Umbilical cord (tissue), 2 donors: ENCODE measurements around the gene BAIAP2. TPM values are rescaled to one million over a fixed set of nuclear protein-coding genes. Genes with fewer than 3 reads are reported as not detected.

Experiments used
- DNase-seq: peaks from one replicate; pipeline ENCODE4 v3.0.0-alpha.2; 2015; ENCODE audit warnings: low spot score
- total RNA-seq: library from RNA; depleted of rRNA; stranded (reverse); fragments of >200 nt; gene quantifications from one replicate; pipeline ENCODE4 v1.2.3, GENCODE V29; 2014; ENCODE audit warnings: low replicate concordance; ENCODE audit not compliant: insufficient read depth

The BAIAP2 gene
- total RNA-seq, 1 donor from 2014 or later: 8.4 TPM

DNA sequence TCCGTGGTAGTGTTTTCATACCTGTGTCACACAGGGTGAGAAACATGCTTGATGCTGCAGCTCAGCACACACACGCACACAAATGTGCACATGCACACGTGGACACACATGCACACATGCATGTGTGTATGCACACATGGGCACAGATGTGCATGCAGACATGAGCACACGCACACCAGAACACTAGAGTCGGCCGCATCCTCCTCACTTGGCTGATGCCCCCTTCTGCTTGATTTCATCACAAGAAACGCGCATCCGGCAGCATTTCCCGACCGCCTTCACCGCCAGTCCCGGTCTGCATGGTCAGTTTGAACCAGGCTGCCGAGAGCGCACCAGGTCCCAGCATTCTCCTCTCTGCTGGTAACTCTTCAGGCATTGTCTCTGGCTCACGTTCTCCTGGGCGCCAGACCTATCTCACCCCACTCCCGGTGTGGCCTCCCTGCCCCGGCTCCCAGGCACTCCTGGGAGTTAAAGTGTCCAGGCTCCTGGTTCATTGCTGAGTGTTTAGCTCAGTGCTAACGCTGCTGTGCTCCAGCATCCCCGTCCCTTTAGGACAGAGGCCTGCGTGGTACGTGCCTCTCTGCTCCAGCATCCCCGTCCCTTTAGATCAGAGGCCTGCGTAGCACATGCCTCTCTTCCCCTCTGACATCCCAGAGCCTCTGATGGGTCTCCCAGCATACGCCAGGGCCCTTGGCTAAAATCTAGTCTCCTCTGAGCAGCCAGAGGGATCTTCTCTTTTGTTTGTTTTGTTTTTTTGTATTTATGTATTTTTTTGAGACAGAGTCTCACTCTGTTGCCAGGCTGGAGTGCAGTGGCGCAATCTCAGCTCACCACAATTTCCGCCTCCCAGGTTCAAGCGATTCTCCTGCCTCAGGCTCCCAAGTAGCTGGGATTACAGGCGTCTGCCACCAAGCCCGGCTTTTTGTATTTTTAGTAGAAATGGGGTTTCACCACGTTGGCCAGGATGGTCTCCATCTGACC lies 16.0 kb downstream of the BAIAP2 start:
- DNase-seq: no peak

DNA sequence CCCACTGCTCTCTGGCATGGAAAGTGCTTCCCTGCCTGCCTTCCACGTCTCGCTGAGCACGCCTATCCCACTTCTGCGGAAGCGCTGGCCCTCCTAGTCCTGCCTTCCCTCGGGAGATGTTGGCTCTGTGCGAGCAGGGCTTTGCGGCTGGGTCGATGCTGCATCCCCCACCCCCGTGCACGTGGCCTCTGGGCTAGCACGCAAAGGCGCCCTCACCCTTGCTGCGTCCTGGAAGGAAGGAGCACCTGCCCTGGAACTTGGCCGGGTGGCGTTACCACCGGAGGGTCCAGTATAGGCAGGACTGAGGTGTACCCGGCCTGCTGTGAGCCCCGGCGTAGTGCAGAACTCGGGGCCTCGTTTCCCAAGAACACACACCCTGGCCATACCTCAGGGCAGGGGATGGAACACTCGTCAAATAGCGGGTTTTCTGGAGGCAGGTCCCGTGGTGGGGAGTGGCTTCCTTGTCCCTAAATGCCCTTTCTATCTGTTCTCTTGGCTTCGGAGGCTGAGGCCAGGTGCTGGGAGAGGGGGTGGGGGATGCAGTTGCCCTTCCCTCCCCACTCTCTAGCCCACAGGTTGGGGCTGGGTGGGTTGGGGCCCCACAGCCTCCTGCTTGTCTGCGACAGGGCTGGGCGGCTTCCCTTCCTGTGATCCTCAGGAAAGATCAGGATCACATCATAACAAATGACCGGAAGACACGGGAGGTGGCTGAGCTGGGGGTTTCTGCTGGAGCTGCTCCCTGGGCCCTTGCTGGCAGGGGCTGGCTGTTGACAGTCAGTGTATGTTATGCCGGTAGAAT lies 17.4 kb downstream of the BAIAP2 start:
- DNase-seq: no peak

DNA sequence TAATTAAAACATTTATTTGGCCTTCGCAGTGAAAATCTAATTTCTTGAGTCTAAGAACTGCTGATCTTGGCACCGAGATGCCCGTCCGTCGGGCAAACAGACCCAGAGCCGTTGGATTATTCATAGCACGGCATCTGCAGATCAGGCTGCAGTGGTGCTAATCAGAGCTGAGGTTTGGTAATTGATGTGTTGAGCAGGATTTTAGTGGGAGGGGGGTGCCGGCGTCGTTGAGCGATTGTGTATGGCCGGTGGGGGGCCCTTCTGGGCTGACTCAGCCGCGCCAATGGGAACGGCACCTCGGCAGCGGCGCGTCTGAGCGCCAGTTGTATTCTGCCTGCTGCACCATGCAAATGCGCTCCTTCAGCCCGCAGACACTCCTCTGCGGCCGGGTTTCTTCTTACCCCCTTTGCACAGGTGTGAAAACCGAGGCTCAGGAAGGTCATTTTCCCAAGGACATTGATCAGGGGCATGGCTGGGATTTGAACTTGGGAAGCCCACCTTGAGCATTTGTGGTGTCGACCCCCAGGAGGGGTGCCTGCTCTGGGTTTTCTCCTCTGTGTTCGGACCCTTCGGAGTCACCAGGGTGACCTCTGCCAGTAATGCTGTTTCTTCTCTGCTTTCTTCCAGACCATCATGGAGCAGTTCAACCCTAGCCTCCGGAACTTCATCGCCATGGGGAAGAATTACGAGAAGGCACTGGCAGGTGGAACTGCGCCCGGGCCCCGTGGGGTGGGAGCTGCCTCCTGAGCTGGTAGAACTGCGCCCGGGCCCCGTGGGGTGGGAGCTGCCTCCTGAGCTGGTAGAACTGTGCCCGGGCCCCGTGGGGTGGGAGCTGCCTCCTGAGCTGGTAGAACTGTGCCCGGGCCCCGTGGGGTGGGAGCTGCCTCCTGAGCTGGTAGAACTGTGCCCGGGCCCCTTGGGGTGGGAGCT lies 18.4 kb downstream of the BAIAP2 start:
- no peak for DNase-seq

DNA sequence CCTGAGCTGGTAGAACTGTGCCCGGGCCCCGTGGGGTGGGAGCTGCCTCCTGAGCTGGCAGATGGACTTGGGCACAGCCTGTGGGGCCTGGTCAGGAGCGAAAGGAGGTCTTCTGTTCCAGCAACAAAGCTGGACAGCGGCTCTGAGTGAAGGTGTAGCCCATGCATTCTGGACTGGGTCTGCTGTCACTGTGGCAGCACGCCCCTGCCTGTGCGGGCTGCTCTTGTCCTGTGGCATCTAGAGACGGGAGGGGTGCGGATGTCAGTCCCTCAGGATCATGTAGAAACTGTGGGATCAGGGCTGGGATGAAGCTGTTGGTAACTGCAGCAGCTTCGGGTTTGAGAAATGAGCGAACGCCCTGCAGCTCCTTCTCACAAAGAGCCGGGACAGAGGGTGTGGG lies 19.4 kb downstream of the BAIAP2 start:
- no peak for DNase-seq

DNA sequence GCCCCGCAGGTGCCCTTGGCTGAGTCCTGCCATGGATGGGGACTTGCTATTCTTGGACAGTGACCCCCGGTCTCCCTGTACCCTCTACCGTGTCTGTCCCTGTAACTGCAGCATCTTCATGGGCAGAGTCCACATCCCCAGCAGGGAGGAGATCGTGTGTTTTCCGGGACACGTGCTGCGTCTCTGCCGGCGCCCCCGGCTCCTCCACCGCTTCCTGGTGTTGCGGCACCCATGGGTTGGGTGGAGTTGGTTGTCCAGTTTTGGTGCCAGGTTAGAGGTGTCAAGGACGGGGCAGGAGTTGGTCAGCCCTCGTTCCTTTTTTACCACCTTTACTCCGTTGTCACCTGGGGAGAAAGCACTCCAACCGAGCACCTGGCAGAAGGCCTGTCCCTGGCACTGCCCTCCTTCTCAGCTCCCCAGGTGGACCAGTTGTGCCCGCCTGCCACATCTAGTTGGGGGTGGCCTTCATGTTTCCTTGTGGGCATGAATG lies 20.0 kb downstream of the BAIAP2 start:
- DNase-seq: no peak

DNA sequence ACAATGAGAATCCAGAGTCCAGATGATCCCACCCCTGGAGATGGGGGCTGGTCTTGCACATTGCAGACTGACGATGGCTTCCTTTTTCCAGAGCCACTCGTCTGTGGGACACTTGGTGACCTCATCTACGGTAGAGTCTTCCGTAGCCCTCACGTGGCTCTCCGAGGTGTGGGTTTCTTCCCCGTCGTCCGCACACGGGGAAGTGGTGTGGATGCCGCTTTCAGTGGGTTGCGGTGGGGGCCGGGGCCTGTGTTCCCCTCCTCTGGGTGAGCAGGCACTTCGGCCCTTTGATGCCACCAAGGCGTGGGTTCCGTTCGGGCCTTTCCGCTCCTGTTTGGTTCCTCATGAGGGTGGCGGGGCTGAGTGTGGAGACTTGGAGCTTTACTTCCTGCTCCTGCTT lies 21.4 kb downstream of the BAIAP2 start:
- DNase-seq: no peak

DNA sequence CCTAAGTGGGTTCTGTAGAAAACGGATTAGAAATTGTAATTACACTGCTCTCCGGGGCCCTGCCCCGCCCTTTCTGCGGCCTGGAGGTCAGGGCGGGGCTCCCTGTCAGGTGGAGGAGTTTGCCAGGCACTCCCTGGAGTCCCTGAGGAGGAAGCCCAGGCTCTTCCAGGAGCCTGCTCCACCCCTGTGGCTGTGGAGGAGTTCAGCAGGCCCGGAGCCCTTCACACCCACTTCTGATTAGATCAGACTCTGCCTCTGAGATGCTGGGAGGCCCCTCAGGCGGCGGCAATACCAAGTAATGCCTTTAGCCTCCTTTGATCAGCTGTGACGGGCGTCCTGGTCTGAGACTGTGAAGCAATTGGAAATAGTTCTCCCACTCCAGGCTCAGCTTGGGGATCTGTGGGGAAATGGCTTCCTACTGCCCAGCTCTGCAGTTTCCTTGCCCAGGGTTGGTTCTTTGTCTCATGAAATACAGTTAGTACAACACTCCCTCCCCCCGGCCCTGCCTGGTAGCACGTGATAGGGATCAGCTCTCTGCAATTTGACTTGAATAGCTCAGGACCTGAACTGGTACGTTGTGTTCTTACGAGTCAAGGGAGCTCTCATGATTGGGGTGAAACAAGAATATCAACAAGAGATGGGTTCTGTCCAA lies 22.3 kb downstream of the BAIAP2 start:
- DNase-seq: peak; percentile 84

DNA sequence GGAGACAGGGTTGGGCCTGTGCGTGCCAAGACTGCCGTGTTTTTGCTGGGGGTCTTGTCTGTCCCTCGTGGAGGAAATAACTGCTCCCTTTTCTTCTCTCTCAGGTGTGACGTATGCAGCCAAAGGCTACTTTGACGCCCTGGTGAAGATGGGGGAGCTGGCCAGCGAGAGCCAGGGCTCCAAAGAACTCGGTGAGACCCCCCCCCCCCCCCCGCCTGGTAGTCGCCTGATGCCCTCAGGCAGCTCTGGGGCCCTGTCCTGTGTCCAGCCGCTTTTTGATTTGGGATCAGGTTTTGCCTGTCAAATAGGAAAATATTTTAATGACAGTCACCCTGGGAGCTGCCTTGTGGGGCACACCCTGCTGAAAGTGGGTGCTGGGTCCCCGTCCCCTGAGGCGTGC lies 22.8 kb downstream of the BAIAP2 start:
- DNase-seq: no peak

DNA sequence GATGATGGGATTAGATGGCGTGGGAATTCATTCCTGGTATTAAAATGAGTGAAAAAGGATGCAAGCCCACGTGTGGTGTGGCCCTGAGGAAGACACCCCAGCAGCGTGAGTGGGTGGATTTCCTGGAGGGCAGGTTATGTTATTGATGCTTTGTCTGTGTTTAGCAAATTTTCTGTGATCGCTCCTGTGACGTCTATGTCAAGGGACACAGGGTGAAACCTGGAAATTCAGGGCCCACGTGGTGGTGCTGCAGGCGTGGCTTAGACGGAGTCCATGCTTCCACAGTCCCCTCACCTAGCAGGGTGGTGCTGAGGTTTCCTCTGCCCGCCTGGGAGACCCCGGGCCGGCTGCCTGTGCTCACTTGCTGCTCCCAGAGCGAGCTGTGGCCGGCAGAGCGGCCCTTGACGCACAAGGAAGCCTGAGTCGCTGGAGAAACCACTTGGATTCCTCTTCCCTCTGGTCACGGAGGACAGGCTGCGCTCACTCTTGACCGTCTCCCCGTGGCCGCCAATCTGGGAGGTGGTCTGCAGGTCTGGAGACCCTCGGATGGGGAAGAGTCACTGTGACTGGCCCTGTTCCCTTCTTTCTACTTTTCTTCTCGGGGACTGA lies 23.4 kb downstream of the BAIAP2 start:
- DNase-seq: no peak

DNA sequence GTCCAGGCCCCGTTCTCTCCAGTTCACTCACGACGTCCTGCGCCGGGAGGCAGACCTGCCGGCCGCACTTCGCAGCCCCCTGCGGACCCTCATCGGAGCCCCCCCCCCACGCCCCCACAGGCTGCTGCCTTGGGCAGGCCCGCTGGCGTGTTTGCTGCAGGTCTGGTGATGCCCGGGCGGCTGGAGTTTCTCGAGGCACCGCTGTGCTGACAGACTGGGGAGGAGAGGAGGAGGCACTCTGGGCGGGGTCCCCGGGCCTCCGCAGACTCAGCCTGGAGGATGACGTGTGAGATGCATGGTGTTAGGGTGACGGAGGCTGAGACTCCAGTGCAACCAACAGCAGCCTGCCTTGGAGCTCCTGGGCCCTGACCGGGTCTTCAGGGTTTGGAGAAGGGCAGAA lies 24.1 kb downstream of the BAIAP2 start:
- peak; percentile 75 for DNase-seq

DNA sequence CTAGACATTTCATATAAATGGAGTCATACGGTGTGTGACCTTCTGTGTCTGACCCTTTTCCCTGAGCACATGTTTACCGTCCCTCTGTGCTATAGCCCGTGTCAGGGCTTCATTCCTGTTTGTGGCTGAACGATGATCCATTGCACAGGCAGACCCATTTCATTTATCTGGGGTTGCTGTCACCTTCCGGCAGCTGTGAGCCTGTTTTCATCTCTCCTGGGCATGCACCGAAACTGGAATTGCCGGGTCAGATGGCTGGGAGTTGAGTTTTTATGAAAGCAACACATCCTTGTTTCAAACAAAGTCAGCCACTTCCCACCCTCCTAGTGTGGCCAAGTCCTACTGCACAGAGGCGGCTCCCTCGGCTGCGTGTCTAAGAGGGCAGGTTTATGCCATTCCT lies 25.5 kb downstream of the BAIAP2 start:
- DNase-seq: peak; percentile 44

DNA sequence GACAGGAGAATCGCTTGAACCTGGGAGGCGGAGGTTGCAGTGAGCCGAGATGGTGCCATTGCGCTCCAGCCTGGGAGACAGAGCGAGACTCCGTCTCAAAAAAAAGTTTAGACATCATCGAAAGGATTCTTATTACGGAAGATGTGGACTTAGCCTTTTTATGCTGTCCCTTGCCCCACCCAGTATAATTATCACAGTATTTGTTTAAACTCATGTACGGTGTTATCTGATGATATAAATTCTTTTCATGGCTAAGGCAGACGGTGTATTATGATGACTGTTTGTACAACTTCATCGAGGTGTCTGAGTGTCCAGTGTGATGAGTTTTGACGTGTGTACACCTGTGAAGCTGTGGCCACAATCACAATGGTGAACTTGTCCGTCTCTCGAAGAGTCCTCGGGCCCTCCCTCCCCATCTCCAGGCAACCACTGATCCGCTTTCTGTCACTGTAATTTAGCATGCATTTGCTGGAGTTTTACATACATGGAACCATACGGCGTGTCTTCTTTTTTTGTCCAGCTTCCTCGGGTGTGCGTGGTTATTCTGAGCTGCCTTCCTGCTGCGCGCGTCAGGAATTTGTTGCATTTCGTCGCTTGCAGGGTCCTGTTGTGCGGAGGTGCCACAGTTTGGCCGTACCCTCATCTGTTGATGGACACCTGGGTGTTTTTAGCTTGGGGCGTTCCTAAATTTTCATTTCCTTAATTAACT lies 26.2 kb downstream of the BAIAP2 start:
- DNase-seq: no peak

DNA sequence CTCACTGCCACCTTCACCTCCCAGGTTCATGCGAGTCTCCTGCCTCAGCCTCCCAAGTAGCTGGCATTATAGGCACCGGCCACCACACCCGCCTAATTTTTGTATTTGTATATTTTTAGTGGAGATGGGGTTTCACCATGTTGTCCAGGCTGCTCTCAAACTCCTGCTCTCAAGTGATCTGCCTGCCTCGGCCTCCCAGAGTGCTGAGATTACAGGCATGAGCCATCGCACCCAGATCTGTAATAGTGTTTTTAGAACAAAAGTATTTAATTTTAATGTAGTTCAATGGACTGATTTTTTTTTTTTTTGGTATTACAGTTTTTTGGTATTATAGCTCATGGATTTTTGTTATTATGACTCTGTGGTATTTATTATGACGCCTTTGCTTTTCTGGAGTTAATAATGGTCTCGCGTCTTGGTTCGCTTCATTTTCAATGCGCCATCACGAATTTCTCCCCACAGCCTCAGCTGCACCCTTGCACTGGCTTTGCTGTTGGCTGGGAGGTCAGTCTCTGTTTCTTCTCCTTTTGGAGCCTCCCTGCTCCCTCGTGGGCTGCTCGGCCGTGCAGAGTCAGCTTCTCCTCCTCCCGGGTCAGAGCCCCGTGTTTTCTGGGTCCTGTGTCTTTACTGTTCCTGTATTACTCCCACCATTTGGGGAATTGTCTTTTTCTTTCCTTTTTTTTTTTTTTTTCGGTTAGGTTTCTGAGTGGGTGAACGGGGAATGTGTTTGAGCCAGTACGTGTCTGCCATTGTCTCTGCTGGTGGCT lies 27.2 kb downstream of the BAIAP2 start:
- DNase-seq: no peak

DNA sequence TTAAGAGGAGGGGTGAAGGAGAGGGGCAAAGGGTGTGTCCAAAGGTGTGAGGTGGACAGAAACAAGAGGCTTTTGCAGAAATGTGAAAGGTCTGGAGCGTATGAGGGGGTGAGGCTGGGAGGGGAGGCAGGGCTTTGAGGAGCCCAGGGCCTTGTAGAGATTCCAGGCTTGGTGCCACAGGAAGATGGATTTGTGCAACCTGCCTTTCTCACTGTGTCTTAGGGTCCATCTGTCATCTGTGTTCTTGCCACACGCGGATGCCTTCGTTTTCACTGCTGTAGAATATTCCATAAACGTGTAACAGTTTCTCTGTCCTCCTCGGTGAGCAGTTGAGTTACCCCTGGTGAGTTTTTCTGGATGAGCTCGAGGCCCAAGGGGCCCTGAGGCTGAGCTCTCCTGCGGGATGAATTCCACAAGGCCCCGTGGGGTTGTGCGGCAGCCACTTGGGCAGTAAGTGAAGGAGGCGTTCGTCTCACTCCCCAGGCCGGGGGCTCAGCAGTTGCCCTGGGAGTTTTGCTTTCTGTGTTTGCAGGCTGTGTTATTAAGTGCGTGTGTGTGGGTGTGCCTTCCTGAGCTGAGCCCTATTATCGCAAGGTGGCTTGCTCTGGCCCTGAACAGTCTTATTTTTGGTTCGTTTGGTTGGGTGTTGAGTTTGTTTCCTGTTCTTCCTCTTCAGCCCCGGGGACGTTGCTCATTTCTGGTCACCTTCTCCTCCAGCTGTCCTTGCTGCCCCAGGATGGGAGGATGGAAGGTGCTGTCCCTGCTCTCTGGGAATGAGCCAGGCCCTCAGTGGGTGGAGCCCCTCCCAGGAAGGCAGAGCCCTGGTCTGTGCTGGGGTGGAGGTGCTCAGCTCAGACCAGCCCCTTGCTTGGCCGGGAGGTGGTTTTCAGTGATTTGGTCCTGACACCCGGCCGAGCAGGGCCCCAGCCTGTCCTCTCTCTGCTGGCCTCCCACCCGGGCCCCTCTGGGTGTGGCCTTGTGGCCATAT lies 28.4 kb downstream of the BAIAP2 start:
- no peak for DNase-seq

DNA sequence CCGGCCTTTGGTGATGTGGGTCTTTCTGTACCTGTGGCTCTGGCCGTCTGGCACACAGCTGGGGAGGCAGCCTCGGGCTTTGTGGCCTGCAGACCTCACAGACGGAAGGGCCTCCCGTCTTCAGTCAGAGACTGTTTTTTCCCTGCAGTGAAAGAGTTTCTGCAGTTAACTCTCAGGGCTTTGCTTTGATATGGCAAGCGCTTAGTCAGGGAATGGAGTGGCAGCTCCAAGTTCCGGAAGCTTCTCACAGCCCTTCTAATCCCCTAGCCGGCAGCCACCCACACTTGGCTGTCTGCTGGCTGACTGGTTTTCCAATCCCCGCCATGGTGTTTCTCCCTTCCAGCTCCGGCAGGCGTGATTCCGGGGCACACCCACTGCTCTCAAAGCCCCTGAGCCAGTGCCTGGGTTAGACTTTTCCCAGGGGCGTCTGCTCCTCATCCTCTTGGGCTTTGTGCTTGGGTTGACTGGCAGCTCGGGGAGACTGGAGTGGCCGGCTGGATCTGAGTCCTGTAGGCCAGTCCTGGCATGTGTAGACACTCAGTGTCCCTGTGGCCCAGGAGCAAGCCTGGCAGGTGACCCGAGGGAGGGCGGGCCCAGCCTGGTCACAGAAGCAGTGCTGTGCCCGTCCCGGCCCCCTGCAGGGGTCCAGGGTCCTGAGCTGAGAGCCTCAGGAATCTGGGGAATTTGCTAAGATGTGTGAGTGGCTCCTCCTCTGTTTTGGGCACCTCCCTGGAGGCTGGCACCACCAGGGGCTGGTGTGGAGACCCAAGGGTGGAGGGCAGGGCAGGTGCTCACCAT lies 29.9 kb downstream of the BAIAP2 start:
- DNase-seq: peak; percentile 94

DNA sequence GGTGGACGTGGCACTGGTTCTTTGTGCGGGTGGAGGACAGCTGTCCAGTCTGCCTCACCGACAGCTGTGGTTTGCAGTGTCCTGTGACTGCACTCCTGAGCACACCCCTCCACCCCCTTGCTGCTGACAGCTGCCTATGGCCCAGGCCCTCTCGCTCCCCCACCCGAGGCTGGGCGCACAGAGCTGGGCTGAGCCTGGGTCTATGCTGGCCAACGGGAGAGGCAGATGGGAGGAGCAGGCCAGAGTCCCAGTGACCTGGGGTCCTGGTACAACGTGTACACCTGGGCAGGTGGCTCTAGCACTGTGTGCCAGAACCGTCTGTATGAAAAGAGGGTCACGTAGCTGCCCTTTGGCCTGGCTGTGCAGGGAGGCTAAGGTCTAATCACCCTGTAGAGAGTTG lies 30.5 kb downstream of the BAIAP2 start:
- DNase-seq: no peak

DNA sequence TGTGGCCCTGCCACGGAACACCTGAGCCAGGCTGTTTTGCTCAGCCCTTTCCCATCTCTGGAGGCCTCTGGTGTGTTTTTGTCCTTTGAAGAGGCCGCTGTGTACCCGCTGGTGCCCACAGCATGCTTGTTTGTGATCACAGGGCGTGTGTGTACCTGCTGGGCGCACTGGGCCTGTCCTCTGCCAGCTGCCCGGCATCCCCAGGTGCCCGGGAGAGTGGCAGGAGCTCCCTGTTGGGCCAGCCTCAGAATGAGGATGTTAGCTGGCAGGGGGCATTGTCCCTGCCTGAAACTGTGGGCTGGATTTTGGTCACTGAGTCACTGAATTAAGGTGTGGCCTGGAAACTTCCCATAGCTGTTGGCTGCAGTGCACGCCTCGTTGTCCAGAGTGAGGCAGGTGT lies 31.1 kb downstream of the BAIAP2 start:
- no peak for DNase-seq
